H1 (cell line): ENCODE data around the gene KCNQ1. TPM values are rescaled to one million over a fixed set of nuclear protein-coding genes. Genes with fewer than 3 reads are reported as not detected.

Experiments used
- CTCF ChIA-PET: fragments of 300-600 bp; sonication (Branson Sonifier 250); formaldehyde crosslinking; loops from one replicate; lab custom pipeline; 2021; ENCODE audit not compliant: partially characterized antibody; lab: Charles Lee
- POLR2A ChIA-PET: fragments of 300-600 bp; sonication (Branson Sonifier 250); formaldehyde crosslinking; loops from one replicate; lab custom pipeline; 2021; ENCODE audit warnings: inconsistent platforms; ENCODE audit not compliant: partially characterized antibody; lab: Charles Lee
- DNase-seq, 2 experiments: peaks; one replicate each; pipeline versions ENCODE4 v3.0.0 to v3.0.0-alpha.2; 2010 to 2022; ENCODE audit warnings: low spot score in 2 of 2, low read depth in 1 of 2, mixed read lengths in 1 of 2
- FAIRE-seq: peaks from 2 replicates; lab custom pipeline; 2011; peaks lifted over from hg19 to GRCh38; lab: Jason Lieb, UNC
- H2AFZ ChIP-seq: 2 replicates; pipeline ENCODE4 v1.8.1; 2012; ENCODE audit warnings: low read length, inconsistent platforms
- H2AK5ac ChIP-seq: 2 replicates; pipeline ENCODE4 v1.6.1; 2013; ENCODE audit warnings: low read depth, low read length
- H2BK120ac ChIP-seq: replicated peaks from 2 replicates; pipeline ENCODE3; 2013; ENCODE audit warnings: low read depth, low read length, inconsistent platforms
- H2BK12ac ChIP-seq: 2 replicates; pipeline ENCODE4 v1.6.1; 2013; ENCODE audit warnings: low read depth, low read length
- H2BK15ac ChIP-seq: 2 replicates; pipeline ENCODE4 v1.6.1; 2013; ENCODE audit warnings: low read length
- H2BK20ac ChIP-seq: 2 replicates; pipeline ENCODE4 v1.6.1; 2013; ENCODE audit warnings: low read length
- H2BK5ac ChIP-seq: 2 replicates; pipeline ENCODE4 v1.6.1; 2013; ENCODE audit warnings: low read depth, low read length
- H3K14ac ChIP-seq: 2 replicates; pipeline ENCODE4 v1.6.1; 2013; ENCODE audit warnings: inconsistent platforms; ENCODE audit not compliant: insufficient read length
- H3K18ac ChIP-seq: 2 replicates; pipeline ENCODE4 v1.6.1; 2013; ENCODE audit warnings: low read length; ENCODE audit errors: extremely low read depth
- H3K23ac ChIP-seq: 2 replicates; pipeline ENCODE4 v1.6.1; 2013; ENCODE audit warnings: inconsistent platforms; ENCODE audit not compliant: insufficient read length
- H3K23me2 ChIP-seq: 2 replicates; pipeline ENCODE4 v1.6.1; 2013; ENCODE audit warnings: low read depth, low read length
- H3K27ac ChIP-seq: 2 replicates; pipeline ENCODE4 v1.6.1; 2011; ENCODE audit warnings: low read depth, low read length, inconsistent platforms
- H3K27me3 ChIP-seq, 4 experiments: replicated peaks in 1 of 4; 1 replicate in 1 of 4; 2 replicates in 3 of 4; pipeline versions ENCODE4 v1.6.1 to v1.8.1; 2011 to 2013; ENCODE audit warnings: low read length in 3 of 4, mild to moderate bottlenecking in 3 of 4, inconsistent platforms in 2 of 4, mixed read lengths in 2 of 4, moderate library complexity in 1 of 4; ENCODE audit not compliant: control insufficient read depth in 3 of 4, insufficient read depth in 3 of 4; ENCODE audit errors: extremely low read depth in 1 of 4
- H3K36me3 ChIP-seq, 4 experiments: 2 replicates each; pipeline versions ENCODE4 v1.6.1 to v1.8.1; 2011 to 2013; ENCODE audit warnings: mild to moderate bottlenecking in 4 of 4, low read length in 3 of 4, moderate library complexity in 2 of 4, control low read depth in 1 of 4, inconsistent platforms in 1 of 4; ENCODE audit not compliant: insufficient read depth in 4 of 4, control insufficient read depth in 2 of 4
- H3K4ac ChIP-seq: replicated peaks from 2 replicates; pipeline ENCODE3; 2013; ENCODE audit warnings: low read length, low read depth, mixed read lengths, inconsistent platforms; ENCODE audit not compliant: insufficient read length
- H3K4me1 ChIP-seq, 4 experiments: replicated peaks in 1 of 4; 1 replicate in 1 of 4; 2 replicates in 3 of 4; pipeline versions ENCODE4 v1.6.1 to v1.8.1; 2011 to 2013; ENCODE audit warnings: low read length in 3 of 4, inconsistent platforms in 2 of 4, mixed read lengths in 1 of 4; ENCODE audit not compliant: insufficient read depth in 4 of 4, control insufficient read depth in 3 of 4
- H3K4me2 ChIP-seq, 2 experiments: 2 replicates each; pipeline versions ENCODE4 v1.6.1 to v1.8.1; 2011 to 2013; ENCODE audit warnings: low read depth in 2 of 2, low read length in 2 of 2, control low read depth in 1 of 2, inconsistent platforms in 1 of 2, mild to moderate bottlenecking in 1 of 2; ENCODE audit not compliant: insufficient read depth in 1 of 2
- H3K4me3 ChIP-seq, 4 experiments: fragments of 200-600, 300-600 bp in 1 of 4; sonication (generic), shearing (Covaris generic), sonication (Bioruptor Twin) in 1 of 4; 2 replicates each; pipeline versions ENCODE4 v1.5.1 to v1.8.1; 2011 to 2016; ENCODE audit warnings: low read length in 4 of 4, low read depth in 3 of 4, control low read depth in 2 of 4, inconsistent platforms in 2 of 4, mild to moderate bottlenecking in 2 of 4, mixed read lengths in 1 of 4, moderate library complexity in 1 of 4; ENCODE audit not compliant: insufficient read depth in 2 of 4; ENCODE audit errors: extremely low read depth in 1 of 4
- H3K56ac ChIP-seq: replicated peaks from 2 replicates; pipeline ENCODE3; 2013; ENCODE audit warnings: low read depth, mild to moderate bottlenecking, mixed read lengths, low read length, inconsistent platforms; ENCODE audit not compliant: insufficient read length
- H3K79me1 ChIP-seq: 2 replicates; pipeline ENCODE4 v1.6.1; 2013; ENCODE audit warnings: low read depth, low read length, control low read depth
- H3K79me2 ChIP-seq, 2 experiments: 2 replicates each; pipeline versions ENCODE4 v1.6.1 to v1.8.1; 2012 to 2013; ENCODE audit warnings: low read length in 2 of 2, mild to moderate bottlenecking in 2 of 2, inconsistent platforms in 1 of 2; ENCODE audit not compliant: insufficient read depth in 2 of 2, control insufficient read depth in 1 of 2
- H3K9ac ChIP-seq, 4 experiments: replicated peaks in 1 of 4; 1 replicate in 1 of 4; 2 replicates in 3 of 4; pipeline versions ENCODE4 v1.6.1 to v1.8.1; 2011 to 2013; ENCODE audit warnings: low read depth in 3 of 4, low read length in 3 of 4, control low read depth in 2 of 4, mild to moderate bottlenecking in 2 of 4, moderate library complexity in 2 of 4, inconsistent platforms in 1 of 4; ENCODE audit errors: extremely low read depth in 1 of 4
- H3K9me3 ChIP-seq, 2 experiments: 2 replicates each; pipeline versions ENCODE4 v1.6.1 to v1.8.1; 2012 to 2013; ENCODE audit warnings: mild to moderate bottlenecking in 2 of 2, moderate library complexity in 2 of 2, control low read depth in 1 of 2, inconsistent platforms in 1 of 2, low read depth in 1 of 2, low read length in 1 of 2, mixed read lengths in 1 of 2; ENCODE audit not compliant: insufficient read depth in 2 of 2
- H4K20me1 ChIP-seq, 2 experiments: replicated peaks in 1 of 2; 2 replicates each; pipeline versions ENCODE3 to v1.8.1; 2011 to 2013; ENCODE audit warnings: inconsistent platforms in 2 of 2, low read length in 2 of 2, mild to moderate bottlenecking in 1 of 2; ENCODE audit not compliant: insufficient read depth in 2 of 2, control insufficient read depth in 1 of 2
- H4K5ac ChIP-seq: 2 replicates; pipeline ENCODE4 v1.6.1; 2013; ENCODE audit warnings: low read length, low read depth, mixed read lengths, inconsistent platforms; ENCODE audit not compliant: insufficient read length
- H4K8ac ChIP-seq: 2 replicates; pipeline ENCODE4 v1.8.0; 2013; ENCODE audit warnings: mild to moderate bottlenecking, moderate library complexity, low read length, inconsistent platforms; ENCODE audit not compliant: insufficient read depth; ENCODE audit errors: extremely low read depth
- H4K91ac ChIP-seq: replicated peaks from 2 replicates; pipeline ENCODE3; 2013; ENCODE audit warnings: low read length, mixed read lengths, inconsistent platforms; ENCODE audit not compliant: insufficient read length
- CREB1 ChIP-seq: IDR thresholded peaks from 2 replicates; pipeline ENCODE4 v1.6.1; 2012; ENCODE audit warnings: inconsistent platforms
- GTF2F1 ChIP-seq: IDR thresholded peaks from 2 replicates; pipeline ENCODE4 v1.6.1; 2012; ENCODE audit warnings: low read depth, low read length, improper control_type of control experiment, borderline replicate concordance
- KDM1A ChIP-seq: fragments of 200-600, 300-600 bp; sonication (generic); IDR thresholded peaks from 2 replicates; pipeline ENCODE4 v1.7.1; 2016; ENCODE audit warnings: mild to moderate bottlenecking, low read length, borderline replicate concordance
- POLR2AphosphoS5 ChIP-seq: IDR thresholded peaks from 2 replicates; pipeline ENCODE4 v1.6.1; 2011; ENCODE audit warnings: low read depth, low read length
- RBBP5 ChIP-seq: IDR thresholded peaks from 2 replicates; pipeline ENCODE4 v1.7.1; 2012; ENCODE audit warnings: low read depth, mild to moderate bottlenecking, inconsistent platforms, low read length, moderate library complexity, borderline replicate concordance
- RXRA ChIP-seq: IDR thresholded peaks from 2 replicates; pipeline ENCODE4 v1.6.1; 2011; ENCODE audit warnings: low read depth, mild to moderate bottlenecking, low read length, moderate library complexity; ENCODE audit not compliant: insufficient read depth
- SIN3A ChIP-seq, 2 experiments: IDR thresholded peaks in 1 of 2; conservative IDR thresholded peaks in 1 of 2; 2 replicates each; pipeline ENCODE4 v1.6.1; 2011 to 2012; ENCODE audit warnings: low read length in 2 of 2, improper control_type of control experiment in 1 of 2, low read depth in 1 of 2, mild to moderate bottlenecking in 1 of 2
- SRF ChIP-seq: IDR thresholded peaks from 2 replicates; pipeline ENCODE4 v1.6.1; 2011; ENCODE audit warnings: mild to moderate bottlenecking, low read depth, low read length, moderate library complexity
- TAF1 ChIP-seq: IDR thresholded peaks from 2 replicates; pipeline ENCODE4 v1.6.1; 2011; ENCODE audit warnings: mild to moderate bottlenecking, low read depth, low read length
- YY1 ChIP-seq: IDR thresholded peaks from 2 replicates; pipeline ENCODE4 v1.6.1; 2011; ENCODE audit warnings: low read depth, mild to moderate bottlenecking, low read length
- ZNF274 ChIP-seq: IDR thresholded peaks from 2 replicates; pipeline ENCODE4 v1.7.0; 2012; ENCODE audit warnings: low read length, borderline replicate concordance; ENCODE audit errors: extremely low read depth
- WGBS, 2 experiments: shearing (Covaris generic) in 1 of 2; methylation state at CpG; one replicate each; pipeline versions ENCODE4 v1.1.6 to v1.1.7; 2013 to 2015; ENCODE audit warnings: low lambda C conversion rate in 2 of 2, mixed read lengths in 2 of 2, inconsistent platforms in 1 of 2, low coverage in 1 of 2, missing lambda C conversion rate in 1 of 2; ENCODE audit not compliant: insufficient replicate concordance in 2 of 2, insufficient coverage in 1 of 2, insufficient read length in 1 of 2; ENCODE audit errors: extremely low coverage in 1 of 2, missing lambda C conversion rate in 1 of 2; 5-methylcytosine and 5-hydroxymethylcytosine counted together
- polyA plus RNA-seq, 7 experiments: library from polyadenylated mRNA; depleted of rRNA in 3 of 7; stranded (reverse) in 5 of 7; unstranded in 2 of 7; fragments of >200 nt in 5 of 7; fragments of 200-250 nt in 2 of 7; gene quantifications; 1 replicate in 5 of 7; 2 replicates in 1 of 7; 4 replicates in 1 of 7; pipeline versions ENCODE4 v1.2.1 to v1.2.3, GENCODE V29; 2011 to 2013; ENCODE audit warnings: missing spikeins in 2 of 7, mixed read lengths in 2 of 7
- total RNA-seq: library from RNA; stranded (reverse); fragmentation: NEBNext Ultra II Directional; extraction: Animal tissue kit (Norgen Biotek cat#: 25700); gene quantifications from 2 replicates; pipeline ENCODE4 v1.2.1, GENCODE V29; 2021

The KCNQ1 gene
- total and polyA plus RNA-seq, 2 of the 8 experiments (the other 6 are each of a cell fraction or from before 2014, with no cell fraction given) = 1.9 to 2.0 TPM

DNA sequence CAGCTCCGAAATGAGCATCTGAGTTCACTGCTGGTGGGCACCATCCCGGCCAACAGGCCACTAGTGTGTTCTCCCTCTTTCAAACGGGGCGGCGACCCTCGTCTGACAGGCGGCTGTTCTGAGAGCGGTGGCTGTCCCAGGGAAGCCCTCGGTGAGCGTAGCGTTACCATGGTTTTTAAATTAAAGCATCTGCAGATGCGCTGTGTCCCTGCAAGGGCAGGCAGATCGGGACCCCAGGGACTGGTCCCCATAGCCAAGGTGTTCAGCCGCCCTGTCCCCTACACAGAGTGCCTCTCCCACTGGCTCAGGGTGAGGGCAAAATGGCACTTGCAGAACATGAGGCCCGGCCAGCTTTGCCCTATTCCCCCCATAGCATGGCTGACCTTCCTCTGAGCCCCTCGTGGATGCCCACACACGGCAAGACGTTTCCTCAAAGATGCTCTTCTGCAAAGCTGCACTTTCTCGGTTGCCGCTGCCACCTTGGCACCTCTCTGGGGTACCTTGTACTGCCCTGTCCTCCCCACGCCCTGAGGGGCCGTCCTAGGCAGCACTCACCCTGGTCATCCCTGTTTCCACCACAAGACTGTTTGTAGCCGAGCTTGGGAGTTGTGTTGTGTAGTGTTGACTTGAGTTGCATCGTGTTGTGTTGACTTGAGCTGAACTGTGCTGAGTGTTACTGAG is 306.9 kb downstream of the KCNQ1 start:
- Histone ChIP-seq H3K4me2 (no peak overlapping the region), H2BK15ac (no peak overlapping the region), H3K4me1 (no peaks in the 10 kb centered on the region), H3K4me3 (no peak overlapping the region), H2BK120ac (no peak overlapping the region), H3K14ac (no peak overlapping the region), H3K23me2 (no peaks in the 10 kb centered on the region), H4K8ac (no peak overlapping the region), H2BK5ac (no peak overlapping the region), H3K9me3 (peaks cover 0 to 2% of the 10 kb centered on the region in 2 experiments; a peak in 2 of 4 replicates), H3K27me3 (peaks cover 0 to 43% (median 29%) of the 10 kb centered on the region in 4 experiments; a peak in 6 of 7 replicates), H3K79me1 (no peaks in the 10 kb centered on the region), H2AFZ (no peak overlapping the region), H2BK12ac (no peak overlapping the region), H3K4ac (no peak overlapping the region), H4K91ac (no peak overlapping the region), H2AK5ac (no peak overlapping the region), H3K9ac (no peak overlapping the region), H4K20me1 (no peaks in the 10 kb centered on the region), H3K36me3 (no peaks in the 10 kb centered on the region), H3K56ac (no peak overlapping the region), H4K5ac (no peak overlapping the region), H3K79me2 (no peaks in the 10 kb centered on the region), H3K23ac (no peak overlapping the region), H3K18ac (no peak overlapping the region), H2BK20ac (no peak overlapping the region), H3K27ac (no peak overlapping the region)
- FAIRE-seq (no peak), DNase-seq (no peak)
- CTCF ChIA-PET = interaction anchor here (0.6 to 1.5 kb wide), 7 partner anchors 8 to 348 kb away, joined by 3 read pairs; no protein-coding TSS in a partner anchor
- WGBS, 2 experiments = 93% methylated on average over 24 of the region's 24 CpGs; no CpG with 5 or more reads in 1 of the 2 experiments
- no peak for TF ChIP-seq KDM1A
- TF ChIP-seq GTF2F1 = no peak
- no peak for TF ChIP-seq RBBP5
- TF ChIP-seq SIN3A (conservative IDR thresholded peaks at IDR 0.05 in 1 of 2, IDR thresholded peaks at IDR 0.05 in 1 of 2; ENCODE audit: low read depth in 1 of 2, low read length in 2 of 2) = no peak
- no peak for TF ChIP-seq SRF
- TF ChIP-seq CREB1 = no peak
- TF ChIP-seq POLR2AphosphoS5 = no peak
- TF ChIP-seq RXRA = no peak
- TF ChIP-seq ZNF274 = no peak
- no peak for TF ChIP-seq TAF1
- no peak for TF ChIP-seq YY1
- POLR2A ChIA-PET = interaction anchor here (0.6 kb wide), 1 partner anchor 33 kb away, joined by 4 read pairs; no protein-coding TSS in a partner anchor
